ENCODE results near the gene C5orf52. TPM values are rescaled to one million over a fixed set of nuclear protein-coding genes. Genes with fewer than 3 reads are reported as not detected.
"Not testable (repeated sequence)": the region's sequence is repeated elsewhere in the genome, so short reads cannot be mapped to it uniquely, and the experiment has no call there.

The C5orf52 gene
- total and polyA plus RNA-seq, 2 donors, result not detected

GRCh38 chr5:157687198-157687554 is 15.8 kb downstream of the C5orf52 start:
- WGBS, result 94% methylated on average over 1 of the region's 1 CpG
- no peak for DNase-seq (ENCODE audit: extremely low spot score)
- Histone ChIP-seq H3K27ac (ENCODE audit: low read depth) (no peak overlapping the region), H3K4me1 (ENCODE audit: insufficient read depth) (no peaks in the 10 kb centered on the region), H3K4me3 (ENCODE audit: low read depth, low read length) (no peak overlapping the region), H3K36me3 (ENCODE audit: insufficient read depth) (no peaks in the 10 kb centered on the region)

- no peak for DNase-seq (ENCODE audit: extremely low spot score)
- Histone ChIP-seq H3K36me3 (ENCODE audit: insufficient read depth) (no peaks in the 10 kb centered on the region), H3K4me3 (ENCODE audit: low read depth, low read length) (no peak overlapping the region), H3K27ac (ENCODE audit: low read depth) (no peak overlapping the region), H3K4me1 (ENCODE audit: insufficient read depth) (no peaks in the 10 kb centered on the region)
- WGBS, result 67% methylated on average over 52 of the region's 52 CpGs
Measured at GRCh38 chr5:157689942-157690689, 18.8 kb downstream of the C5orf52 start.

GRCh38 chr5:157690690-157691433 is 19.5 kb downstream of the C5orf52 start:
- Histone ChIP-seq H3K4me1 (ENCODE audit: insufficient read depth) (no peaks in the 10 kb centered on the region), H3K27ac (ENCODE audit: low read depth) (no peak overlapping the region), H3K4me3 (ENCODE audit: low read depth, low read length) (no peak overlapping the region), H3K36me3 (ENCODE audit: insufficient read depth) (no peaks in the 10 kb centered on the region)
- WGBS, result 69% methylated on average over 53 of the region's 53 CpGs
- no peak for DNase-seq (ENCODE audit: extremely low spot score)

- WGBS, result 97% methylated on average over 25 of the region's 25 CpGs
- H3K27ac ChIP-seq (ENCODE audit: low read depth); DNase-seq (ENCODE audit: extremely low spot score); H3K4me1 ChIP-seq (ENCODE audit: insufficient read depth); H3K4me3 ChIP-seq (ENCODE audit: low read depth, low read length); H3K36me3 ChIP-seq (ENCODE audit: insufficient read depth): not testable (repeated sequence)
Measured at GRCh38 chr5:157693816-157694215, 22.5 kb downstream of the C5orf52 start.

GRCh38 chr5:157696154-157696553 is 24.8 kb downstream of the C5orf52 start:
- 94% methylated on average over 3 of the region's 3 CpGs for WGBS

GRCh38 chr5:157698674-157699073 is 27.3 kb downstream of the C5orf52 start:
- DNase-seq (ENCODE audit: extremely low spot score); H3K36me3 ChIP-seq (ENCODE audit: insufficient read depth); H3K27ac ChIP-seq (ENCODE audit: low read depth); H3K4me1 ChIP-seq (ENCODE audit: insufficient read depth); H3K4me3 ChIP-seq (ENCODE audit: low read depth, low read length): not testable (repeated sequence)
- 93% methylated on average over 4 of the region's 4 CpGs for WGBS

More at GRCh38 chr5:157696154-157696553, 24.8 kb downstream of the C5orf52 start:
- not testable (repeated sequence) for DNase-seq (ENCODE audit: extremely low spot score); H3K4me3 ChIP-seq (ENCODE audit: low read depth, low read length); H3K4me1 ChIP-seq (ENCODE audit: insufficient read depth); H3K36me3 ChIP-seq (ENCODE audit: insufficient read depth); H3K27ac ChIP-seq (ENCODE audit: low read depth)

- Histone ChIP-seq H3K4me1 (ENCODE audit: insufficient read depth) (no peaks in the 10 kb centered on the region), H3K36me3 (ENCODE audit: insufficient read depth) (no peaks in the 10 kb centered on the region), H3K27ac (ENCODE audit: low read depth) (no peak overlapping the region), H3K4me3 (ENCODE audit: low read depth, low read length) (no peak overlapping the region)
- WGBS, result 87% methylated on average over 3 of the region's 3 CpGs
- DNase-seq (ENCODE audit: extremely low spot score), result no peak
Measured at GRCh38 chr5:157703736-157704135, 32.4 kb downstream of the C5orf52 start.

- 18% methylated on average over 1 of the region's 1 CpG for WGBS
- Histone ChIP-seq H3K4me1 (ENCODE audit: insufficient read depth) (no peaks in the 10 kb centered on the region), H3K4me3 (ENCODE audit: low read depth, low read length) (no peak overlapping the region), H3K27ac (ENCODE audit: low read depth) (no peak overlapping the region), H3K36me3 (ENCODE audit: insufficient read depth) (no peaks in the 10 kb centered on the region)
- no peak for DNase-seq (ENCODE audit: extremely low spot score)
Measured at GRCh38 chr5:157708866-157709265, 37.5 kb downstream of the C5orf52 start.

GRCh38 chr5:157709346-157709745 is 38.0 kb downstream of the C5orf52 start:
- DNase-seq (ENCODE audit: extremely low spot score), result no peak
- Histone ChIP-seq H3K4me3 (ENCODE audit: low read depth, low read length) (no peak overlapping the region), H3K4me1 (ENCODE audit: insufficient read depth) (no peaks in the 10 kb centered on the region), H3K27ac (ENCODE audit: low read depth) (no peak overlapping the region), H3K36me3 (ENCODE audit: insufficient read depth) (no peaks in the 10 kb centered on the region)

GRCh38 chr5:157710431-157710830 is 39.1 kb downstream of the C5orf52 start:
- Histone ChIP-seq H3K4me1 (ENCODE audit: insufficient read depth) (no peaks in the 10 kb centered on the region), H3K36me3 (ENCODE audit: insufficient read depth) (no peaks in the 10 kb centered on the region), H3K27ac (ENCODE audit: low read depth) (no peak overlapping the region), H3K4me3 (ENCODE audit: low read depth, low read length) (no peak overlapping the region)
- 47% methylated on average over 3 of the region's 3 CpGs for WGBS
- DNase-seq (ENCODE audit: extremely low spot score), result no peak

GRCh38 chr5:157710882-157711281 is 39.5 kb downstream of the C5orf52 start:
- DNase-seq (ENCODE audit: extremely low spot score), result no peak
- Histone ChIP-seq H3K4me3 (ENCODE audit: low read depth, low read length) (no peak overlapping the region), H3K4me1 (ENCODE audit: insufficient read depth) (no peaks in the 10 kb centered on the region), H3K36me3 (ENCODE audit: insufficient read depth) (no peaks in the 10 kb centered on the region), H3K27ac (ENCODE audit: low read depth) (no peak overlapping the region)
- WGBS, result 32% methylated on average over 2 of the region's 2 CpGs

GRCh38 chr5:157713830-157714595 is 42.7 kb downstream of the C5orf52 start:
- DNase-seq (ENCODE audit: extremely low spot score), result no peak
- H3K4me3 ChIP-seq (ENCODE audit: low read depth, low read length), result no peak overlapping the region
- H3K36me3 ChIP-seq (ENCODE audit: insufficient read depth), result no peaks in the 10 kb centered on the region
- H3K27ac ChIP-seq (ENCODE audit: low read depth), result no peak overlapping the region
- WGBS, result 85% methylated on average over 4 of the region's 4 CpGs
- no peaks in the 10 kb centered on the region for H3K4me1 ChIP-seq (ENCODE audit: insufficient read depth)

GRCh38 chr5:157714596-157714864 is 43.2 kb downstream of the C5orf52 start:
- no peaks in the 10 kb centered on the region for H3K36me3 ChIP-seq (ENCODE audit: insufficient read depth)
- H3K4me1 ChIP-seq (ENCODE audit: insufficient read depth), result no peaks in the 10 kb centered on the region
- H3K27ac ChIP-seq (ENCODE audit: low read depth), result no peak overlapping the region
- H3K4me3 ChIP-seq (ENCODE audit: low read depth, low read length), result no peak overlapping the region
- DNase-seq (ENCODE audit: extremely low spot score), result no peak

- no peak overlapping the region for H3K4me3 ChIP-seq (ENCODE audit: low read depth, low read length)
Measured at GRCh38 chr5:157718519-157718918, 47.2 kb downstream of the C5orf52 start.

More at GRCh38 chr5:157718519-157718918, 47.2 kb downstream of the C5orf52 start:
- 1% methylated on average over 4 of the region's 4 CpGs for WGBS
- no peak for DNase-seq (ENCODE audit: extremely low spot score)
- H3K4me1 ChIP-seq (ENCODE audit: insufficient read depth), result no peaks in the 10 kb centered on the region
- no peak overlapping the region for H3K27ac ChIP-seq (ENCODE audit: low read depth)
- no peaks in the 10 kb centered on the region for H3K36me3 ChIP-seq (ENCODE audit: insufficient read depth)

Measured in urinary bladder (tissue), 4 donors.